ENCODE measurements around the gene VAV2. TPM values are rescaled to one million over a fixed set of nuclear protein-coding genes. Genes with fewer than 3 reads are reported as not detected.

The VAV2 gene
- total and polyA plus RNA-seq, 9 of the 15 experiments (the other 6 are each of a cell fraction or from before 2014, with no cell fraction given) = 0.01 to 2.7 (median 1.0) TPM; not detected in 1

- Histone ChIP-seq H3K9me3 (replicated peaks; ENCODE audit: control insufficient read depth, insufficient read depth, low read depth, low read length) (no peaks in the 10 kb centered on the region), H3K27me3 (ENCODE audit: control insufficient read depth in 2 of 2, insufficient read depth in 2 of 2, low read length in 2 of 2) (peaks cover 15 to 57% of the 10 kb centered on the region in 2 experiments; a peak in 3 of 5 replicates), H3K79me2 (ENCODE audit: control insufficient read depth, insufficient read depth, low read length) (no peaks in the 10 kb centered on the region), H3K27ac (ENCODE audit: extremely low read depth, low read depth, low read length) (no peak overlapping the region), H3K4me1 (replicated peaks in 1 of 2; ENCODE audit: control insufficient read depth in 2 of 2, insufficient read depth in 2 of 2, low read length in 2 of 2) (peaks cover 0 to 4% of the 10 kb centered on the region in 2 experiments; a peak in 2 of 5 replicates), H3K36me3 (ENCODE audit: control insufficient read depth, insufficient read depth, low read length) (no peaks in the 10 kb centered on the region), H4K20me1 (replicated peaks; ENCODE audit: control insufficient read depth, insufficient read depth, low read length) (peaks cover 31% of the 10 kb centered on the region), H3K9ac (ENCODE audit: insufficient read depth in 1 of 2, low read depth in 2 of 2, low read length in 2 of 2) (no peak overlapping the region; a peak in 1 of 4 replicates), H3K9me1 (ENCODE audit: control insufficient read depth, insufficient read depth, low read length) (peaks cover 3% of the 10 kb centered on the region), H3K4me2 (ENCODE audit: insufficient read depth, low read length) (no peak overlapping the region), H3K4me3 (no peak overlapping the region), H2AFZ (ENCODE audit: low read depth, low read length) (no peak overlapping the region)
- in situ Hi-C loops (cut with MboI) (no loop called here), intact Hi-C loops (cut with micrococcal nuclease) (no loop called here)
- no peak for DNase-seq (ENCODE audit: extremely low read depth in 1 of 4, low spot score in 3 of 4)
- FAIRE-seq = no peak
- peak; percentile 23; the same call in 1 of the 2 replicates for TF ChIP-seq MGA (IDR thresholded peaks at IDR 0.05)
- TF ChIP-seq MEIS2 (IDR thresholded peaks at IDR 0.05; ENCODE audit: partially characterized antibody) = no peak
- BruUV-seq (replicated peaks) = no TSS peak
- no peak for ATAC-seq
- WGBS (ENCODE audit: insufficient coverage, low coverage, missing lambda C conversion rate) = 14% methylated on average over 30 of the region's 31 CpGs
- ChIA-PET POLR2A (interaction anchor here (0.6 to 0.8 kb wide), 3 partner anchors 14 to 788 kb away, joined by 3 to 4 read pairs (median 3); no protein-coding TSS in a partner anchor), CTCF (ENCODE audit: low intra/inter-chr PET ratio) (no interaction called here)
Observed at GRCh38 chr9:133948561-133949485, 43.3 kb downstream of the VAV2 start.

All from K562 (cell line).